K562 (cell line): Measurements from ENCODE around the gene EPB41L1. TPM values are rescaled to one million over a fixed set of nuclear protein-coding genes. Genes with fewer than 3 reads are reported as not detected.

Experiments
- ATAC-seq: fragments of 200-7000 bp; cut with Tn5 transposase; 3 replicates; pipeline ENCODE4 v1.9.1; 2020; ENCODE audit warnings: moderate library complexity
- BruUV-seq: library from RNA; stranded (reverse); fragments of 400-500 nt; replicated peaks from 2 replicates; lab custom pipeline; 2021; lab: Mats Ljungman, UMichigan
- CTCF ChIA-PET: fragments of 300-600 bp; formaldehyde crosslinking; extraction: SDS; loops from one replicate; lab custom pipeline; 2021; ENCODE audit warnings: low intra/inter-chr PET ratio; lab: Yijun Ruan, JAX
- POLR2A ChIA-PET: fragments of 300-600, 350-650 bp; sonication (Branson Sonifier 250); formaldehyde crosslinking; extraction: SDS; loops from one replicate; lab custom pipeline; 2021; ENCODE audit warnings: antibody characterized with exemption, inconsistent platforms; lab: Yijun Ruan, JAX
- DNase-seq, 4 experiments: peaks; one replicate each; pipeline versions ENCODE4 v3.0.0 to v3.0.0-alpha.2; 2011 to 2018; ENCODE audit warnings: low spot score in 3 of 4, mixed read lengths in 3 of 4; ENCODE audit errors: extremely low read depth in 1 of 4
- FAIRE-seq: peaks from 2 replicates; lab custom pipeline; 2011; peaks lifted over from hg19 to GRCh38; lab: Jason Lieb, UNC
- H2AFZ ChIP-seq: 2 replicates; pipeline ENCODE4 v1.6.0; 2011; ENCODE audit warnings: low read depth, low read length, control low read depth, inconsistent platforms
- H3K27ac ChIP-seq: fragments of 200-600 bp; 3 replicates; pipeline ENCODE4 v1.8.0; 2011; ENCODE audit warnings: low read depth, mild to moderate bottlenecking, control low read depth, inconsistent platforms, low read length, moderate library complexity, mixed read lengths; ENCODE audit errors: extremely low read depth
- H3K27me3 ChIP-seq, 2 experiments: fragments of 300-600 bp in 1 of 2; 2 replicates in 1 of 2; 3 replicates in 1 of 2; pipeline versions ENCODE4 v1.6.0 to v1.8.0; 2011; ENCODE audit warnings: inconsistent platforms in 2 of 2, low read length in 2 of 2, mild to moderate bottlenecking in 1 of 2, mixed read lengths in 1 of 2, moderate library complexity in 1 of 2; ENCODE audit not compliant: control insufficient read depth in 2 of 2, insufficient read depth in 2 of 2
- H3K36me3 ChIP-seq: fragments of 300-600 bp; 3 replicates; pipeline ENCODE4 v1.8.0; 2011; ENCODE audit warnings: mild to moderate bottlenecking, low read length, inconsistent platforms; ENCODE audit not compliant: control insufficient read depth, insufficient read depth
- H3K4me1 ChIP-seq, 2 experiments: fragments of 200-600 bp in 1 of 2; replicated peaks in 1 of 2; 2 replicates in 1 of 2; 3 replicates in 1 of 2; pipeline versions ENCODE4 v1.5.1 to v1.8.0; 2011; ENCODE audit warnings: inconsistent platforms in 2 of 2, low read length in 2 of 2, mild to moderate bottlenecking in 1 of 2, mixed read lengths in 1 of 2, moderate library complexity in 1 of 2; ENCODE audit not compliant: control insufficient read depth in 2 of 2, insufficient read depth in 2 of 2
- H3K4me2 ChIP-seq: 2 replicates; pipeline ENCODE4 v1.6.1; 2011; ENCODE audit warnings: low read length, control low read depth, inconsistent platforms, mixed read lengths; ENCODE audit not compliant: insufficient read depth
- H3K4me3 ChIP-seq: fragments of 200-600 bp; sonication (generic), shearing (Covaris generic); 2 replicates; pipeline ENCODE4 v1.5.1; 2016; ENCODE audit warnings: control low read depth, inconsistent platforms
- H3K79me2 ChIP-seq: fragments of 200-600 bp; 3 replicates; pipeline ENCODE4 v1.8.0; 2011; ENCODE audit warnings: low read length, inconsistent platforms; ENCODE audit not compliant: control insufficient read depth, insufficient read depth
- H3K9ac ChIP-seq, 2 experiments: 2 replicates each; pipeline versions ENCODE4 v1.6.0 to v1.6.1; 2011; ENCODE audit warnings: low read depth in 2 of 2, low read length in 2 of 2, control low read depth in 1 of 2, inconsistent platforms in 1 of 2, mild to moderate bottlenecking in 1 of 2, mixed read lengths in 1 of 2; ENCODE audit not compliant: insufficient read depth in 1 of 2
- H3K9me1 ChIP-seq: one replicate; pipeline ENCODE4 v1.6.0; 2011; ENCODE audit warnings: inconsistent platforms, mild to moderate bottlenecking, low read length, moderate library complexity; ENCODE audit not compliant: control insufficient read depth, insufficient read depth
- H3K9me3 ChIP-seq: replicated peaks from 2 replicates; pipeline ENCODE4 v1.5.1; 2011; ENCODE audit warnings: low read depth, low read length, inconsistent platforms; ENCODE audit not compliant: control insufficient read depth, insufficient read depth
- H4K20me1 ChIP-seq: replicated peaks from 2 replicates; pipeline ENCODE4 v1.6.1; 2011; ENCODE audit warnings: low read length, inconsistent platforms, mixed read lengths; ENCODE audit not compliant: control insufficient read depth, insufficient read depth
- AFF4 ChIP-seq: sonication (generic); formaldehyde crosslinking; IDR thresholded peaks from 2 replicates; pipeline ENCODE4 v1.8.0; 2023; ENCODE audit warnings: mild to moderate bottlenecking, missing genetic modification reagents
- BHLHE40 ChIP-seq: IDR thresholded peaks from 2 replicates; pipeline ENCODE4 v1.6.1; 2011; ENCODE audit warnings: low read length, improper control_type of control experiment
- CBFA2T3 ChIP-seq: fragments of 450-650 bp; IDR thresholded peaks from 2 replicates; pipeline ENCODE4 v1.6.1; 2017
- CBX2 ChIP-seq: fragments of 200-600 bp; sonication (generic); IDR thresholded peaks from one replicate; pipeline ENCODE4 v1.6.1; 2012; ENCODE audit warnings: mild to moderate bottlenecking, low read length, inconsistent platforms; ENCODE audit not compliant: insufficient read depth, poor library complexity, severe bottlenecking
- E2F8 ChIP-seq: fragments of 450-650 bp; IDR thresholded peaks from 2 replicates; pipeline ENCODE4 v1.7.1; 2018; ENCODE audit warnings: mild to moderate bottlenecking, low read depth; ENCODE audit not compliant: partially characterized antibody
- EGR1 ChIP-seq: fragments of 450-650 bp; conservative IDR thresholded peaks from 2 replicates; pipeline ENCODE4 v1.6.1; 2017; ENCODE audit warnings: mild to moderate bottlenecking
- FOSL1 ChIP-seq: fragments of 200-800 bp; sonication (Bioruptor generic); conservative IDR thresholded peaks from 2 replicates; pipeline ENCODE4 v1.6.1; 2016; ENCODE audit warnings: missing genetic modification characterization, missing compliant biosample characterization
- GTF2B ChIP-seq: IDR thresholded peaks from 2 replicates; pipeline ENCODE4 v1.6.1; 2011; ENCODE audit not compliant: insufficient read length; ENCODE audit errors: extremely low read depth
- HEY1 ChIP-seq: fragments of 250-450 bp; sonication (Bioruptor Pico); IDR thresholded peaks from 2 replicates; pipeline ENCODE4 v1.5.0; 2020; ENCODE audit warnings: mild to moderate bottlenecking, moderate library complexity, borderline replicate concordance
- MCM5 ChIP-seq: fragments of 450-650 bp; IDR thresholded peaks from 2 replicates; pipeline ENCODE4 v1.6.1; 2016; ENCODE audit warnings: low read depth
- MECOM ChIP-seq: fragments of 250-450 bp; sonication (Bioruptor Pico); IDR thresholded peaks from 2 replicates; pipeline ENCODE4 v1.8.0; 2022; ENCODE audit warnings: inconsistent platforms
- SNIP1 ChIP-seq: fragments of 450-650 bp; IDR thresholded peaks from 2 replicates; pipeline ENCODE4 v1.7.1; 2017; ENCODE audit warnings: low read depth, mild to moderate bottlenecking
- TEAD4 ChIP-seq, 2 experiments: sonication (generic) in 1 of 2; formaldehyde crosslinking in 1 of 2; IDR thresholded peaks; 2 replicates each; pipeline versions ENCODE4 v1.6.1 to v1.8.0; 2012 to 2022; ENCODE audit warnings: borderline replicate concordance in 1 of 2, inconsistent platforms in 1 of 2, low read length in 1 of 2, mild to moderate bottlenecking in 1 of 2, missing genetic modification reagents in 1 of 2
- XRCC3 ChIP-seq: fragments of 450-650 bp; IDR thresholded peaks from 2 replicates; pipeline ENCODE4 v1.6.1; 2017; ENCODE audit warnings: mild to moderate bottlenecking, moderate library complexity
- WGBS: fragments of 100-300 bp; shearing (Covaris generic); methylation state at CpG from one replicate; pipeline ENCODE4 v1.1.6; 2016; ENCODE audit warnings: low coverage, mixed read lengths; ENCODE audit not compliant: insufficient coverage; ENCODE audit errors: missing lambda C conversion rate; 5-methylcytosine and 5-hydroxymethylcytosine counted together
- in situ Hi-C: fragments of 300-500 bp; cut with MboI; formaldehyde crosslinking; loops from 4 replicates; pipeline ENCODE4 v1.15.0; 2018; ENCODE audit warnings: inconsistent platforms, mixed read lengths
- intact Hi-C: fragments of 100-400 bp; cut with micrococcal nuclease; formaldehyde crosslinking; loops from 2 replicates; pipeline ENCODE4 v1.14.2; 2022
- polyA plus RNA-seq, 8 experiments: library from polyadenylated mRNA; depleted of rRNA in 4 of 8; stranded (reverse) in 5 of 8; unstranded in 3 of 8; fragments of >200 nt; fragmentation: Nextera tagmentation in 2 of 8; fragmentation: Illumina TruSeq in 1 of 8; extraction: Ambion mirVana in 2 of 8; extraction: Trizol in 1 of 8; gene quantifications; 2 replicates each; pipeline versions ENCODE4 v1.2.1 to v1.2.3, GENCODE V29; 2011 to 2014; ENCODE audit warnings: inconsistent platforms in 1 of 8, missing spikeins in 1 of 8
- total RNA-seq, 7 experiments: library from RNA; depleted of rRNA in 6 of 7; stranded (reverse); fragments of >200 nt in 6 of 7; fragmentation: Illumina TruSeq in 2 of 7; extraction: Trizol in 2 of 7; gene quantifications; 2 replicates each; pipeline versions ENCODE4 v1.2.1 to v1.2.3, GENCODE V29; 2011 to 2021; ENCODE audit warnings: low replicate concordance in 1 of 7

The EPB41L1 gene
- total and polyA plus RNA-seq, 9 of the 15 experiments (the other 6 are each of a cell fraction or from before 2014, with no cell fraction given) = 0.11 to 4.3 (median 1.3) TPM

- intact Hi-C loops = no loop called here
- no TSS peak for BruUV-seq
- Histone ChIP-seq H3K27ac (no peak overlapping the region), H2AFZ (no peak overlapping the region), H3K36me3 (no peaks in the 10 kb centered on the region), H3K9me1 (no peaks in the 10 kb centered on the region), H3K4me2 (no peak overlapping the region), H3K79me2 (no peaks in the 10 kb centered on the region), H4K20me1 (peaks cover 13% of the 10 kb centered on the region), H3K27me3 (peaks cover 13 to 39% of the 10 kb centered on the region in 2 experiments; a peak in 4 of 5 replicates), H3K4me3 (no peak overlapping the region), H3K9me3 (no peaks in the 10 kb centered on the region), H3K9ac (no peak overlapping the region), H3K4me1 (peaks cover 7 to 17% of the 10 kb centered on the region in 2 experiments; a peak in 3 of 5 replicates)
- TF ChIP-seq AFF4 = no peak
- TF ChIP-seq E2F8 = no peak
- no peak for TF ChIP-seq TEAD4 (IDR thresholded peaks at IDR 0.05; ENCODE audit: low read length)
- TF ChIP-seq TEAD4 (CRISPR knock-in tag; IDR thresholded peaks at IDR 0.05; ENCODE audit: borderline replicate concordance) = no peak
- no peak for TF ChIP-seq MECOM
- no peak for TF ChIP-seq CBX2
- TF ChIP-seq GTF2B = no peak
- TF ChIP-seq MCM5 = no peak
- no peak for TF ChIP-seq XRCC3
- no peak for TF ChIP-seq HEY1
- TF ChIP-seq EGR1 = peak; percentile 79
- TF ChIP-seq CBFA2T3 = peak; percentile 34; the same call in 1 of the 2 replicates
- no peak for TF ChIP-seq SNIP1
- 0 out of 2 replicates have a peak, but pooled peaks have one; percentile 33 for TF ChIP-seq FOSL1 (tag)
- no peak for TF ChIP-seq BHLHE40
- POLR2A ChIA-PET = interaction anchor here (0.6 to 1.3 kb wide), 4 partner anchors 12 to 1995 kb away, joined by 3 to 4 read pairs (median 4); no protein-coding TSS in a partner anchor
- FAIRE-seq (no peak), DNase-seq (peak in 1 of 4 experiments; percentile 32), ATAC-seq (no peak)
- CTCF ChIA-PET = interaction anchor here (0.6 to 3.1 kb wide), 2 partner anchors 41 to 47 kb away, joined by 3 to 27 read pairs; no protein-coding TSS in a partner anchor
- WGBS = under 1% methylated on average over 9 of the region's 9 CpGs
- in situ Hi-C loops = loop anchor here (5.0 kb wide), 1 partner anchor 39 kb away; no protein-coding TSS in a partner anchor
These were observed 3.7 kb downstream of the EPB41L1 start for GRCh38 chr20:36158160-36158741.
